HS-5 (cell line): Measurements from ENCODE around the gene HERPUD1.

Experiments used
- DNase-seq: peaks from one replicate; pipeline ENCODE4 v3.0.0-alpha.2; 2012; ENCODE audit warnings: low read depth

HERPUD1 gene

DNA sequence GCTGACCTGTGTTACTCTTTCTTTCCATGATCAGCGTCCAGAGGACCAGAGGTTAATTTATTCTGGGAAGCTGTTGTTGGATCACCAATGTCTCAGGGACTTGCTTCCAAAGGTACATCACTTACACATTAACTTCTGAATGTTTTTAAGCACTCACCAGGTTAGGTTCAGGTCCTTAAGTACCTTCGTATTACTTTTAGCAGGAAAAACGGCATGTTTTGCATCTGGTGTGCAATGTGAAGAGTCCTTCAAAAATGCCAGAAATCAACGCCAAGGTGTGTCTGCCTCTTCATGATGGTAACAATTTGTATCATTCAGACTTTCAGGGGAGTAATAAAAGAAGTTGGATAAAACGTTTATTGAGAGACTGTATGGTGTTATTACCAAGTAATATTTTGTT, 3.3 kb downstream of the HERPUD1 start:
- DNase-seq: no peak

DNA sequence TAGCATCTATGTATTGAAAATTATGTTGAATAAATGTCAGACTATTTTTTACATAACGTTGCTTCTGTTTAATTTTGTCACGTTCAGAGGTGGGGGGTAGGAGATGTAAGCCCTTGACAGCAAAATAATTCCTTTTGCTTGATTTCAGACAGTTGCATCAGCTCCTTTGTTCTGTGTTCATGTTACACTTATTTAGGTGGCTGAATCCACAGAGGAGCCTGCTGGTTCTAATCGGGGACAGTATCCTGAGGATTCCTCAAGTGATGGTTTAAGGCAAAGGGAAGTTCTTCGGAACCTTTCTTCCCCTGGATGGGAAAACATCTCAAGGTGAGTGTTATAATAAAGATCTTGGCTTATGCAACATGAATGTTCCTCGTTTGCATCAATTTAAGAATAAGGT, 4.5 kb downstream of the HERPUD1 start:
- DNase-seq: no peak

DNA sequence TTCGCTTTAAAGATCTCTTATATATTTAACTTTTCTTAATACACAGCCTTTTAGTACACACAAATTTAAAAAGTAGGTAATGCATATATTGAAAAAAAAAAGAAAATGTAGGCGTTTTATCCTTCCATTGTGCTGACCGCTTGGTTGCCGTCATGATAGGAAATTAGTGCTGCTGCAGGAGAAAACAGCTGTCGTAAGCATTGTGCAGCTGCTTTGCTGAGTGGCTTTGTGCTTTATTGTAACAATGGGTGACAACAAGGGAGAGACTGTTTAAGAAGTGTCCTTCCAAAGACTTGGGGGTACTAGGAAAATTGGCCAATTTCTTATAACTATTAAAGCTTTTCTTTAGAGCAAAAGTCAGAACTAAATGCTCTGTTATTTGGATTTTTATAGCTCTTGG, 5.0 kb downstream of the HERPUD1 start:
- no peak for DNase-seq

DNA sequence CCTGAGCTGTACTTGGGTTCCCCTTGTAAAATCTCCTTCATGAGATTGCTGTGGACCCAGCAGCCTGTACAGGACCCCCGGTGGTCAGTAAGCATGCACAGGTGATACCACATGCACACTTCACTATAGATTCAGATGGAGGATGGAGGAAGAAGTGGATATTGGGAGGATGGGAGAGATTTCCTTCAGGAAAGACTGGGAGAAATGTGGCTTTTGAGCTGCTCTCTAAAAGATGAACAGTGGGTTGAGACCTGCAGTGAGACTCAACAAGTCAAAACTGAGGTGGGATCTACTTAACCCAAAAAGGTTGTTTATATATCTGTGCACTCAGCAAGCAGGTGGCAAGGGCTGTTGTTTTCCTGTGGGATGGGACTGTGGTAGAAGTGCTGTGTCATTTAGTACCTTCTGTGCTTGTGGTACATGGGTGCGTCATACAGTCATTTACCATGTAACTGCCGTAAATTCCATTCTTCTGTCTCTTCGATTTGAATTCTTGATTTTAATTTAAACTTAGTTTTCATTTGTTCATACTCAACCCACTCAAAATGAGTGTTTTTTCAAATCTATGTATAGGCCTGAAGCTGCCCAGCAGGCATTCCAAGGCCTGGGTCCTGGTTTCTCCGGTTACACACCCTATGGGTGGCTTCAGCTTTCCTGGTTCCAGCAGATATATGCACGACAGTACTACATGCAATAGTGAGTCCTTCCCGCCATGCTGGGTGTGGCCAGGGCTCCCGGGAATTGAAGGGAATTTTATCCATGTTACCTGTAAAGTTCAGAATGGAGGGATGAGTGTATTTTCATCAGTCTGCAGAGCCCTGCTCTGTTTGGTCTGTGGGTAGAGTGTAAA, 6.9 kb downstream of the HERPUD1 start:
- DNase-seq: no peak

DNA sequence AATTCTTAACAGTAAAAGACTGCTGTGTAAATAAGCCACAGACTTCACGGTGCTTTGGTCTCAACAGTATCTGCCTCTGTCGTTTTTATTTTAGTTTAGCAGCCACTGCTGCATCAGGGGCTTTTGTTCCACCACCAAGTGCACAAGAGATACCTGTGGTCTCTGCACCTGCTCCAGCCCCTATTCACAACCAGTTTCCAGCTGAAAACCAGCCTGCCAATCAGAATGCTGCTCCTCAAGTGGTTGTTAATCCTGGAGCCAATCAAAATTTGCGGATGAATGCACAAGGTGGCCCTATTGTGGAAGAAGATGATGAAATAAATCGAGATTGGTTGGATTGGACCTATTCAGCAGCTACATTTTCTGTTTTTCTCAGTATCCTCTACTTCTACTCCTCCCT, 7.9 kb downstream of the HERPUD1 start:
- no peak for DNase-seq

GRCh38 chr16:56941092-56941491, 9.2 kb downstream of the HERPUD1 start:
- no peak for DNase-seq

DNA sequence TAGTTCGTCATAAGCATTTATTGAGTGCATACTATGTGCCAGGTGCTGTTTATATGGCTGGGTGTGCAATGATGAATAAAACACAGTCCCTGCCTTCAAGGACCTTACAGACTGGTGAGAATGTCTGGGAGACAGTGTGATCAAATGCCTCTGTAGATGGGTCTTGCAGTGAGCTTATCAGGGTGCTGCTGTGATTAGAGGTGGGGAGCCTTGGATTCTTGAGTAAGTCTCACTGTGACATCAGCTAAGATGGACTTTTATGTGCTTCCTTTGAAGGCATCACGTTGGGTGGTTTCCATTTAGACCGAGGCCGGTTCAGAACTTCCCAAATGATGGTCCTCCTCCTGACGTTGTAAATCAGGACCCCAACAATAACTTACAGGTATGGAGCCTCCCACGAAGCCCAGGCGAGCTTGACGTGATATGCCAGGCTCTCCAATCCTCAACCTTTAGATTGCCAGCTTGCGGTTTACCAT, 10.0 kb downstream of the HERPUD1 start:
- DNase-seq: no peak

- no peak for DNase-seq
Measured at GRCh38 chr16:56943761-56944375, 11.9 kb downstream of the HERPUD1 start.

- DNase-seq: no peak
Measured at GRCh38 chr16:56944954-56945839, 13.3 kb downstream of the HERPUD1 start.

- DNase-seq: no peak
Measured at GRCh38 chr16:56945847-56946527, 14.0 kb downstream of the HERPUD1 start.

DNA sequence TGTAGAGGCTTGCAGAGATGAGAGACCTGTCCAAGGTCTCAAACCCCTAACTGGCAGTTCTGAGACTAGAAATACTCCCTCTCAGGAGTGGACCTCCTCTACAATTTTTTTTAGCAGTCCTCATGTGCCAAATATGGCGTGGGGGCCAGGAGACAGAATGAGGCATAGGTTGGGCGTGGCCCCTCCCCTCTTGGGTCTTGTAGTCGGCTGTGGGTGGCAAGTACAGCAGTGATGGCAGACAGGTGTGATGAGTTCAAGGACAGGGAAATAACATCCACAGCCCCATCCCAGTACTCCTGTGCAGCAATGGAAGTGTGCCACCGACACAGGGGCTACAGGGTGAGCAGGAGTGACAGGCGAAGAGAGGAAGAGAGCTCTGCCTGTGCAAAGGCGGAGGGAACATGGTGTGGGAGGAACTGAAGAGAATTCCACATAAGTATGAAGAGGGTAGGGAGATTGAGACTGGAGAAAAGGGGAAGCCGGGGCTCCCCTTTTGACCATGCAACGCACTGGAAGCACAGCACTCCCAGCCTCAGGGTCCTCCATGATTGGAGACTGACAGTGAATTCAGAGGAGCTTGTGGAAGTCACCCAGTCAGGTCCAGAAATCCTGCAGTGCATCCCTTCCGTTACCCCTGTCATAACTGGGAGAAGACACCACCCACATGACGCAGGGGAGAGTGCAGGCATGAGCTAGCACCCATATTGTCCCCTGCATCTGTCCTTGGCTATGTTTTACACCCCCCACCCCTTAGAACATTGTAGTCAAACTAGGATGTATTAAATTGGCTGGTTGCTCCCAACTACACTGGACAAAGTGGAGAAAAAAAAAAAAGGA, 15.0 kb downstream of the HERPUD1 start:
- DNase-seq: no peak

GRCh38 chr16:56947604-56947995, 15.7 kb downstream of the HERPUD1 start:
- DNase-seq: no peak

GRCh38 chr16:56948234-56948633, 16.3 kb downstream of the HERPUD1 start:
- DNase-seq: no peak

DNA sequence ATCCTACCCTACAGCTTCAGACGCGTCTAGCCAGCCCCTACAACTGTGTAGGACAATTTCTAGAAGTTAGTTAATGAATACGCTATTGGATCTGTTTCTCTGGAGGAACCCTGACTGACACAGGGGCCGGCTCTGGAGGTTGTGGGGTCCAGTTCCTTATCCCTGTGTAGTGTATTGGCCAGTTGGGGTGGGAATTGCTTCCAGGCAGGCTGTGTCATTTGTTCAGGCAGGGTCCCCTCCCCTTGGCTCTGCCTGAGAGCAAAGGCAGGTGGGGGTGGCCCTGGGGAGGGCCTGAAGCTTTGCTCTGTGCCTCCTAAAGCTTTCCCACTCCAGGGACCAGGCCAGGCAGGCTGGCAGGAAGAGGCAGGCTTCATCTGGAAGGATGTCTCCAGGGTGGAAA, 18.1 kb downstream of the HERPUD1 start:
- DNase-seq: no peak

DNA sequence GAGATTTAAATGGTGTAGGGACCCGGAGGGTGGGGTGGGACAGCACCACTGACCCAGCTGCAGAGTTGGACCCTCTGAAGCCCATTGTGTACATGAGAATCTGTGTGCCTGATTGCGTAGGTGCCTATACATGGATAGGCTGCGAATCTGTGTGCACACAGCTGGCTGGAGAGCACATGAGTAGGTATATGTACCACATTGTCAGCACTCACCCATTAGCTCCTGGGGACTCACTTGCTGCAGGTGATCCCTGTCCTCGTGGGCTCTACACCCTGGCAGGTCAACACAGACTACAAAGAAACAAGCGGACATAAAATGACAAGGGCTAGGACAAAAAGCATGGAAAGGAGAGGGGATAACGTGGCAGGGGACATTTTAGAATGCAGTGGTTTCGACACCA, 18.5 kb downstream of the HERPUD1 start:
- no peak for DNase-seq

DNA sequence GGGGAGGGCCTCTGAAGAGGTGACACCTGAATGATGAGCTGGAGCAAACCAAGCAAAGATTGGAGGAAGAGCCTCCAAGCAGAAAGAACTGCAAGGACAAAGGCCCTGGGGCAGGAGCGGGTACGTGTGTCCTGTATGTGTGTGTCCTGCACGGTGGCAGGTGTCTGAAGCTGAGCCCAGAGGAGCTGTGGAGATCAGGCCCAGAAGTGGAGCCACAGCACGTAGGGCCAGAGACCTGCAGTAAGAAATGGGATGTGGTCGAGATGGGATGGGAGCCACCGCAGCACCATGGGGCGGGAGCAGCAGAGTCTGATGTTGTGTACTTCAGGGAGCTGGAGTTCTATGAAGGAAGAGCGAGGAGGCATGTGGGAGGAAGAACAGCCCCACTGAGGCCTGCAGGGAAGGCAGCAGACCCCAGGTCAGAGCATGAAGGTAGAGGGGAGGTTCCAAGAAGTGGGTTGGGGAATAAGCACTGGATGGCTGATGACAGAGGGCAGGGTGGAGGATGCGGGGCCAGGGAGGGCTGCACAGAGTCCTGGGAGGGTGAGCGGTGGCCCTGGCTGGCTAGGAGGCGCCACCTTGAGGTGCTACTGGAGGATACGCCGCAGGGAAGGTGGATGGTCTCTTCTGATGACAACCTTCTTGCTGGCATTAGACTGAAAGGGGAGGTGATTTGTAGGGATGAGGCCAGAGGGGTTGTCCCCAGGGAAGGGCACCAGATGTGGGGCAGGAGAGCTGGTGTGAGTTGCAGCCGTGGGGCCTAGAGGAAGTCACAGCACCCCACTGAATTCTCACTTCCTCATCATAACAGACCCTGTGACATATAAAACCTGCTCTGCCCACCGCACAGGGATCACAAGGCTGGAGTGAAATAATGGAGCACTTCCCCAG, 19.2 kb downstream of the HERPUD1 start:
- no peak for DNase-seq

GRCh38 chr16:56953006-56953405, 21.1 kb downstream of the HERPUD1 start:
- no peak for DNase-seq

DNA sequence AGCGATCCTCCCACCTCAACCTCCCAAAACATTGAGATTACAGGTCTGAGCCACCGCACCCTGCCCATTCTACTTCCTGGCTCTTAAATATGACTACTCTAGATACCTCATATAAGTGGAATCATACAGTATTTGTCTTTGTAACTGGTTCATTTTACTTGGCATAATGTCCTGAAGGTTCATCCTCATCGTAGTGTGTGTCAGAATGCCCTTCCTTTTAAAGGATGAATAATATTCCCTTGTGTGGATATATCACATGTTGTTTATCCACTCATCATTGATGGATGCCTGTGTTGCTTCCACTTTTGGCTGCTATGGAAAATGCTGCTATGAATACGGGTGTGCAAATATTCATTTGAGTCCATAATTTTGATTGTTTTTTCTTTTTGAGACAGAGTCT, 24.1 kb downstream of the HERPUD1 start:
- no peak for DNase-seq

DNA sequence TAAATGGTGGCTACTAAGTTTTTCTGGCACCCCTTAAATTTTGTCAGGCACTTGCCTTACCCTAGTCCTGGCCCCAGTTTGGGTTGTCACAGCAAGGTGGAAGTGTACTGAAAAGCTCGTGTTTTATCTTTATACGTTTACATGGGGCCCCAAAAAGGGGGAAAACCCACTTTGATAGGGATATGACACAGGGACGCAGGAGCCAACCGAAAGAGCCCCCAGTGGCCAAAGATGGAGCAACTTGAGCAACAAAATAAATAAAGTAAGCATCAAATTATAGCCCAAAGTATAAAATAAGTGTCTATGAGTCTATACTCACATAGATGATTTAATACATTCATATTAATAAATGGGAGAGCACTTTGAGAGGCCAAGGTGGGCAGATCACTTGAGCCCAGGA, 24.8 kb downstream of the HERPUD1 start:
- no peak for DNase-seq

- no peak for DNase-seq
Measured at GRCh38 chr16:56960681-56961281, 28.8 kb downstream of the HERPUD1 start.
